IMR-90 (cell line): ENCODE results near the gene UNC5B.

Experiments used
- CHD1 ChIP-seq: IDR thresholded peaks from 2 replicates; pipeline ENCODE4 v1.6.1; 2012; ENCODE audit warnings: low read depth, low read length, improper control_type of control experiment
- CTCF ChIP-seq: conservative IDR thresholded peaks from 2 replicates; pipeline ENCODE4 v1.5.1; 2012; ENCODE audit warnings: mild to moderate bottlenecking, low read depth, low read length, improper control_type of control experiment
- ELK1 ChIP-seq: fragments of 150-350 bp; IDR thresholded peaks from 2 replicates; pipeline ENCODE4 v1.6.1; 2016; ENCODE audit warnings: low read depth, mild to moderate bottlenecking, low read length, moderate library complexity, borderline replicate concordance
- FOS ChIP-seq: fragments of 150-350 bp; IDR thresholded peaks from 2 replicates; pipeline ENCODE4 v1.6.1; 2016; ENCODE audit warnings: low read depth, low read length
- NFE2L2 ChIP-seq: fragments of 150-350 bp; IDR thresholded peaks from 2 replicates; pipeline ENCODE4 v1.6.1; 2016; ENCODE audit warnings: low read depth, mild to moderate bottlenecking, low read length
- POLR2A ChIP-seq: IDR thresholded peaks from 2 replicates; pipeline ENCODE4 v1.6.1; 2012; ENCODE audit warnings: mild to moderate bottlenecking, low read depth, low read length
- RAD21 ChIP-seq: IDR thresholded peaks from 2 replicates; pipeline ENCODE4 v1.6.1; 2012; ENCODE audit warnings: low read length, improper control_type of control experiment
- RFX5 ChIP-seq: IDR thresholded peaks from 2 replicates; pipeline ENCODE4 v1.8.0; 2012; ENCODE audit warnings: low read depth, mild to moderate bottlenecking, low read length, moderate library complexity
- SMC3 ChIP-seq: fragments of 150-350 bp; IDR thresholded peaks from 2 replicates; pipeline ENCODE4 v1.6.1; 2016; ENCODE audit warnings: low read depth, mild to moderate bottlenecking, antibody characterized with exemption, low read length, moderate library complexity

- TF ChIP-seq CTCF (peak; percentile 69), POLR2A (no peak), FOS (no peak), RFX5 (no peak), SMC3 (peak; percentile 55), RAD21 (peak; percentile 64), NFE2L2 (no peak), CHD1 (no peak), ELK1 (no peak)
Observed at GRCh38 chr10:71319042-71319799, 106.9 kb downstream of the UNC5B start, which contains the start of gene SLC29A3.
